Natural killer cell (primary cell): ENCODE measurements around the gene DNAI1. TPM values are rescaled to one million over a fixed set of nuclear protein-coding genes. Genes with fewer than 3 reads are reported as not detected.

Experiments
- ATAC-seq, 3 donors: fragments of 150-1000 bp in 2 of 3; fragments of 200-7000 bp in 1 of 3; cut with Tn5 transposase; 1 replicate in 1 of 3; 2 replicates in 2 of 3; pipeline ENCODE4 v1.10.0; 2021; ENCODE audit warnings: mild to moderate bottlenecking in 2 of 3, moderate library complexity in 2 of 3
- DNase-seq, 2 donors: peaks; one replicate each; pipeline versions ENCODE4 v3.0.0 to v3.0.0-alpha.2; 2013 to 2021; ENCODE audit warnings: mixed read lengths in 1 of 2
- H3K27ac ChIP-seq: one replicate; pipeline ENCODE4 v1.5.1; 2013; ENCODE audit warnings: mild to moderate bottlenecking, low read length
- H3K27me3 ChIP-seq: one replicate; pipeline ENCODE4 v1.6.1; 2013; ENCODE audit warnings: low read length; ENCODE audit not compliant: control insufficient read depth, insufficient read depth
- H3K36me3 ChIP-seq: one replicate; pipeline ENCODE4 v1.6.1; 2013; ENCODE audit warnings: low read length; ENCODE audit not compliant: control insufficient read depth, insufficient read depth
- H3K4me1 ChIP-seq: one replicate; pipeline ENCODE4 v1.6.1; 2013; ENCODE audit warnings: low read length; ENCODE audit not compliant: control insufficient read depth, insufficient read depth
- H3K4me3 ChIP-seq: one replicate; pipeline ENCODE4 v1.5.1; 2013; ENCODE audit warnings: low read length
- H3K9me3 ChIP-seq: one replicate; pipeline ENCODE4 v1.6.1; 2013; ENCODE audit warnings: low read length; ENCODE audit not compliant: control insufficient read depth, insufficient read depth
- H3K27ac Mint-ChIP-seq, 2 donors: one replicate each; pipeline ENCODE4 v1.8.0; 2022; ENCODE audit warnings: mild to moderate bottlenecking in 2 of 2, mixed read lengths in 2 of 2, moderate library complexity in 1 of 2
- H3K27me3 Mint-ChIP-seq, 2 donors: one replicate each; pipeline ENCODE4 v1.8.0; 2022; ENCODE audit warnings: low read depth in 2 of 2, mixed read lengths in 2 of 2
- H3K36me3 Mint-ChIP-seq: one replicate; pipeline ENCODE4 v1.8.0; 2022; ENCODE audit warnings: mixed read lengths
- H3K4me1 Mint-ChIP-seq, 2 donors: one replicate each; pipeline ENCODE4 v1.8.0; 2022; ENCODE audit warnings: mixed read lengths in 2 of 2
- H3K4me3 Mint-ChIP-seq: one replicate; pipeline ENCODE4 v1.8.0; 2022; ENCODE audit warnings: mild to moderate bottlenecking, moderate library complexity, mixed read lengths
- H3K9me3 Mint-ChIP-seq, 2 donors: one replicate each; pipeline ENCODE4 v1.8.0; 2022; ENCODE audit warnings: mixed read lengths in 2 of 2
- WGBS: methylation state at CpG from one replicate; pipeline ENCODE4 v1.1.7; 2013; ENCODE audit warnings: missing lambda C conversion rate; ENCODE audit not compliant: insufficient coverage; 5-methylcytosine and 5-hydroxymethylcytosine counted together
- intact Hi-C: fragments of 100-400 bp; cut with micrococcal nuclease; formaldehyde crosslinking; loops from one replicate; pipeline ENCODE4 v1.14.2; 2022
- total RNA-seq, 4 donors: library from RNA; stranded (reverse); fragments of 120-200 nt in 1 of 4; gene quantifications; one replicate each; pipeline versions ENCODE4 v1.2.3 to v1.2.4, GENCODE V29; 2013 to 2022
- TF ChIP-seq, protein P1 (sequence below): fragments of 200-600 bp; IDR thresholded peaks from one replicate; pipeline ENCODE4 v1.8.0; 2022; ENCODE audit warnings: antibody characterized with exemption

The DNAI1 gene
- total RNA-seq, 3 donors from 2014 or later (not counting 1 experiment from before 2014, with no cell fraction given): not detected

GRCh38 chr9:34557426-34558321, 99.1 kb downstream of the DNAI1 start:
- Mint-ChIP-seq H3K36me3 (no peaks in the 10 kb centered on the region), H3K4me3 (no peak overlapping the region), H3K27ac (no peak overlapping the region), H3K9me3 (no peaks in the 10 kb centered on the region), H3K4me1 (no peaks in the 10 kb centered on the region), H3K27me3 (peaks cover 7 to 25% of the 10 kb centered on the region in 2 donors)
- H3K27ac ChIP-seq: no peak overlapping the region
- no peak overlapping the region for H3K4me3 ChIP-seq
- peaks cover 6% of the 10 kb centered on the region for H3K9me3 ChIP-seq
- intact Hi-C loops: no loop called here
- 76% methylated on average over 17 of the region's 19 CpGs for WGBS
- DNase-seq (no peak), ATAC-seq (no peak)
- H3K27me3 ChIP-seq: peaks cover 3% of the 10 kb centered on the region
- no peaks in the 10 kb centered on the region for H3K4me1 ChIP-seq
- TF ChIP-seq, protein P1, sequence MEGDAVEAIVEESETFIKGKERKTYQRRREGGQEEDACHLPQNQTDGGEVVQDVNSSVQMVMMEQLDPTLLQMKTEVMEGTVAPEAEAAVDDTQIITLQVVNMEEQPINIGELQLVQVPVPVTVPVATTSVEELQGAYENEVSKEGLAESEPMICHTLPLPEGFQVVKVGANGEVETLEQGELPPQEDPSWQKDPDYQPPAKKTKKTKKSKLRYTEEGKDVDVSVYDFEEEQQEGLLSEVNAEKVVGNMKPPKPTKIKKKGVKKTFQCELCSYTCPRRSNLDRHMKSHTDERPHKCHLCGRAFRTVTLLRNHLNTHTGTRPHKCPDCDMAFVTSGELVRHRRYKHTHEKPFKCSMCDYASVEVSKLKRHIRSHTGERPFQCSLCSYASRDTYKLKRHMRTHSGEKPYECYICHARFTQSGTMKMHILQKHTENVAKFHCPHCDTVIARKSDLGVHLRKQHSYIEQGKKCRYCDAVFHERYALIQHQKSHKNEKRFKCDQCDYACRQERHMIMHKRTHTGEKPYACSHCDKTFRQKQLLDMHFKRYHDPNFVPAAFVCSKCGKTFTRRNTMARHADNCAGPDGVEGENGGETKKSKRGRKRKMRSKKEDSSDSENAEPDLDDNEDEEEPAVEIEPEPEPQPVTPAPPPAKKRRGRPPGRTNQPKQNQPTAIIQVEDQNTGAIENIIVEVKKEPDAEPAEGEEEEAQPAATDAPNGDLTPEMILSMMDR: no peak
- H3K36me3 ChIP-seq: no peaks in the 10 kb centered on the region

- no peaks in the 10 kb centered on the region for H3K36me3 Mint-ChIP-seq
- DNase-seq (no peak), ATAC-seq (no peak)
- no peaks in the 10 kb centered on the region for H3K4me1 ChIP-seq
- intact Hi-C loops: no loop called here
- WGBS: 85% methylated on average over 9 of the region's 9 CpGs
- no peak overlapping the region for H3K4me3 ChIP-seq
- H3K4me1 Mint-ChIP-seq: no peaks in the 10 kb centered on the region
- H3K27me3 Mint-ChIP-seq: peaks cover 7 to 29% of the 10 kb centered on the region in 2 donors
- TF ChIP-seq, protein P1: no peak
- H3K27me3 ChIP-seq: peaks cover 3% of the 10 kb centered on the region
- no peak overlapping the region for H3K4me3 Mint-ChIP-seq
- peaks cover 6% of the 10 kb centered on the region for H3K9me3 ChIP-seq
- H3K36me3 ChIP-seq: no peaks in the 10 kb centered on the region
- no peak overlapping the region for H3K27ac Mint-ChIP-seq
- H3K9me3 Mint-ChIP-seq: no peaks in the 10 kb centered on the region
- no peak overlapping the region for H3K27ac ChIP-seq
Measured at GRCh38 chr9:34558364-34558763, 99.8 kb downstream of the DNAI1 start.

GRCh38 chr9:34558919-34559623, 100.5 kb downstream of the DNAI1 start:
- H3K36me3 Mint-ChIP-seq: no peaks in the 10 kb centered on the region
- Histone ChIP-seq H3K4me3 (no peak overlapping the region), H3K27me3 (peaks cover 3% of the 10 kb centered on the region), H3K9me3 (peaks cover 6% of the 10 kb centered on the region), H3K4me1 (no peaks in the 10 kb centered on the region), H3K27ac (no peak overlapping the region), H3K36me3 (no peaks in the 10 kb centered on the region)
- H3K27me3 Mint-ChIP-seq: peaks cover 7 to 36% of the 10 kb centered on the region in 2 donors
- ATAC-seq (no peak), DNase-seq (no peak)
- H3K4me1 Mint-ChIP-seq: no peaks in the 10 kb centered on the region
- H3K9me3 Mint-ChIP-seq: no peaks in the 10 kb centered on the region
- intact Hi-C loops: no loop called here
- TF ChIP-seq, protein P1: no peak
- H3K27ac Mint-ChIP-seq: no peak overlapping the region
- no peak overlapping the region for H3K4me3 Mint-ChIP-seq
- WGBS: 65% methylated on average over 17 of the region's 17 CpGs
